ENCODE data around the gene CYTH4. TPM values are rescaled to one million over a fixed set of nuclear protein-coding genes. Genes with fewer than 3 reads are reported as not detected.

CYTH4 gene
- total and polyA plus RNA-seq, 2 experiments from 2014 or later = not detected

DNA sequence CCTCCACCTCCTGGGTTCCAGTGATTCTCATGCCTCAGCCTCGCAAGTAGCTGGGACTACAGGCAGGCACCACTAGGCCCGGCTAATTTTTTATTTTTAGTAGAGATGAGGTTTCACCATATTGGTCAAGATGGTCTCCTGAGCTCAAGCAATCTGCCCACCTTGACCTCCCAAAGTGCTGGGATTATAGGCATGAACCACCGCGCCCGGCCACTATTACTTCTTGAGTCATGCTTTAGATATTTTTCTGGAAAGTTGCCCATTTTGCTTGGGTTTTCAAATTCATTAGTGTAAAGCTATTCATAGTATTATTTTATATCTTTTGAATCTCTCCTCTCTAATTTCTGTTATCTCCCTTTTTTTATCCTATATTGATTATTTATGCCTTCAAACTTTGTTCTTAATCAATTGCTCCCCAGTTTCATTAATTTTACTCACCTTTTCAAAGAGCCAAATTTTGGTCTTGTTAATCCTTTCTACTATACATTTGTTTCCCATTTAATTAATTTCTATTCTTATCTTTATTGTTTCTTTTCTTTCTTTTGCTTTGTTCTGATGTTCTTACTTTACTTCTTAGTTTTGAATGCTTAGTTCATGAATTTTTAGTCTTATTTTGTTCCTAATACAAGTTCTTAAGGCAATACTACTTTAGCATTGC lies 28.0 kb upstream of the CYTH4 start (continued):
- TF ChIP-seq REST (IDR thresholded peaks at IDR 0.05; ENCODE audit: unreplicated experiment) = no peak
- no peak for TF ChIP-seq ZNF114 (CRISPR knock-in tag; IDR thresholded peaks at IDR 0.05)
- TF ChIP-seq CTCF (conservative IDR thresholded peaks at IDR 0.05; ENCODE audit: low read depth in 2 of 2) = no peak
- no peak for TF ChIP-seq NANOG (IDR thresholded peaks at IDR 0.05; ENCODE audit: borderline replicate concordance)
- no peak for TF ChIP-seq ETS1 (IDR thresholded peaks at IDR 0.05)

- Histone ChIP-seq H3K9me2 (ENCODE audit: insufficient read depth) (no peaks in the 10 kb centered on the region), H3K27me3 (ENCODE audit: insufficient read depth) (peaks cover 2% of the 10 kb centered on the region), H2AFZ (no peak overlapping the region), H3K4me2 (no peak overlapping the region), H3K36me3 (ENCODE audit: insufficient read depth) (no peaks in the 10 kb centered on the region), H3K27ac (ENCODE audit: low read depth) (no peak overlapping the region), H4K20me1 (replicated peaks; ENCODE audit: insufficient read depth) (no peaks in the 10 kb centered on the region), H3K4me3 (no peak overlapping the region), H3F3A (replicated peaks; ENCODE audit: low read depth) (no peaks in the 10 kb centered on the region), H3K79me2 (replicated peaks; ENCODE audit: insufficient read depth) (no peaks in the 10 kb centered on the region), H3K4me1 (ENCODE audit: insufficient read depth) (peaks cover 15% of the 10 kb centered on the region; the same call in 1 of the 2 replicates)
- H3K27me3 Mint-ChIP-seq (ENCODE audit: insufficient read depth, low read depth, poor library complexity) = peaks cover 13% of the 10 kb centered on the region
- ATAC-seq (no peak), DNase-seq (ENCODE audit: low spot score) (no peak)
- H3K4me3 Mint-ChIP-seq = no peak overlapping the region
- H3K9me3 Mint-ChIP-seq = no peaks in the 10 kb centered on the region; the same call in 1 of the 3 replicates
- H3K4me1 Mint-ChIP-seq = peaks cover 30% of the 10 kb centered on the region
- no peaks in the 10 kb centered on the region for H3K36me3 Mint-ChIP-seq (ENCODE audit: low read depth)
- H3K27ac Mint-ChIP-seq = no peak overlapping the region
- TF ChIP-seq JUNB (IDR thresholded peaks at IDR 0.05; ENCODE audit: unreplicated experiment) (no peak), ZNF331 (CRISPR knock-in tag; IDR thresholded peaks at IDR 0.05; ENCODE audit: low read depth) (no peak), STAT1 (IDR thresholded peaks at IDR 0.05; ENCODE audit: unreplicated experiment) (no peak), ZNF462 (CRISPR knock-in tag; IDR thresholded peaks at IDR 0.05) (no peak)
Measured at GRCh38 chr22:37254867-37255233, 27.5 kb upstream of the CYTH4 start.

Data from GM23338 (cell line).